ENCODE measurements around the gene ESYT1.
"Not testable (repeated sequence)": the region's sequence is repeated elsewhere in the genome, so short reads cannot be mapped to it uniquely, and the experiment has no call there.

Gene ESYT1

GRCh38 chr12:56154818-56155217 lies 26.8 kb downstream of the ESYT1 start:
- ATAC-seq (no peak), DNase-seq (ENCODE audit: low spot score in 2 of 2) (no peak)
- Mint-ChIP-seq H3K36me3 (peaks cover 82% of the 10 kb centered on the region), H3K27ac (peak overlapping the region; percentile 98), H3K4me3 (no peak overlapping the region), H3K9me3 (no peaks in the 10 kb centered on the region), H3K4me1 (peaks cover 77% of the 10 kb centered on the region)

- Mint-ChIP-seq H3K9me3 (no peaks in the 10 kb centered on the region), H3K27ac (peak overlapping the region; percentile 98), H3K36me3 (peaks cover 82% of the 10 kb centered on the region), H3K4me3 (peak overlapping the region; percentile 6), H3K4me1 (peaks cover 79% of the 10 kb centered on the region)
- no peak for DNase-seq (ENCODE audit: low spot score in 2 of 2)
- ATAC-seq: no peak
These were observed 27.3 kb downstream of the ESYT1 start for GRCh38 chr12:56155256-56155845.

- not testable (repeated sequence) for ATAC-seq; DNase-seq (ENCODE audit: low spot score in 2 of 2); H3K9me3 Mint-ChIP-seq
- Mint-ChIP-seq H3K36me3 (peaks cover 82% of the 10 kb centered on the region), H3K27ac (peak overlapping the region; percentile 98), H3K4me1 (peaks cover 79% of the 10 kb centered on the region), H3K4me3 (peak overlapping the region; percentile 97)
These were observed 28.6 kb downstream of the ESYT1 start for GRCh38 chr12:56156464-56157200.

GRCh38 chr12:56157201-56158028 lies 29.3 kb downstream of the ESYT1 start:
- Mint-ChIP-seq H3K27ac (peak overlapping the region; percentile 98), H3K9me3 (no peaks in the 10 kb centered on the region), H3K36me3 (peaks cover 83% of the 10 kb centered on the region), H3K4me3 (peak overlapping the region; percentile 97), H3K4me1 (peaks cover 81% of the 10 kb centered on the region)
- DNase-seq (ENCODE audit: low spot score in 2 of 2): peak in 1 of 2 donors; percentile 79
- peak; percentile 56 for ATAC-seq

- no peaks in the 10 kb centered on the region for H3K9me3 Mint-ChIP-seq
- peaks cover 77% of the 10 kb centered on the region for H3K4me1 Mint-ChIP-seq
- DNase-seq (ENCODE audit: low spot score in 2 of 2): peak; percentile 74 to 93
- H3K4me3 Mint-ChIP-seq: peak within 1 kb of the TSS; percentile 97
- peak within 1 kb of the TSS; percentile 98 for H3K27ac Mint-ChIP-seq
- peak; percentile 92 for ATAC-seq
- H3K36me3 Mint-ChIP-seq: peaks cover 91% of the 10 kb centered on the region
These were observed 30.2 kb downstream of the ESYT1 start, which contains the start of gene MYL6 for GRCh38 chr12:56158029-56158925. MYL6 (plus strand) TSS chr12:56158359; CDS start chr12:56158402, 43 bp downstream.

- ATAC-seq (no peak), DNase-seq (ENCODE audit: low spot score in 2 of 2) (no peak)
- peaks cover 98% of the 10 kb centered on the region for H3K36me3 Mint-ChIP-seq
- peak overlapping the region; percentile 97 for H3K4me3 Mint-ChIP-seq
- peaks cover 70% of the 10 kb centered on the region for H3K4me1 Mint-ChIP-seq
- peak overlapping the region; percentile 98 for H3K27ac Mint-ChIP-seq
- H3K9me3 Mint-ChIP-seq: no peaks in the 10 kb centered on the region
These were observed 30.9 kb downstream of the ESYT1 start for GRCh38 chr12:56158926-56159461.

- Mint-ChIP-seq H3K27ac (peak overlapping the region; percentile 98), H3K36me3 (peaks cover 100% of the 10 kb centered on the region), H3K9me3 (no peaks in the 10 kb centered on the region), H3K4me1 (peaks cover 72% of the 10 kb centered on the region), H3K4me3 (peak overlapping the region; percentile 97)
- DNase-seq (ENCODE audit: low spot score in 2 of 2): no peak
- ATAC-seq: no peak
These were observed 31.6 kb downstream of the ESYT1 start for GRCh38 chr12:56159482-56160192.

- Mint-ChIP-seq H3K4me3 (peak overlapping the region; percentile 97), H3K36me3 (peaks cover 100% of the 10 kb centered on the region), H3K4me1 (peaks cover 67% of the 10 kb centered on the region), H3K9me3 (no peaks in the 10 kb centered on the region), H3K27ac (peak overlapping the region; percentile 98)
- DNase-seq (ENCODE audit: low spot score in 2 of 2) (peak in 1 of 2 donors; percentile 34), ATAC-seq (peak; percentile 60)
These were observed 32.2 kb downstream of the ESYT1 start for GRCh38 chr12:56160193-56160763.

- Mint-ChIP-seq H3K4me1 (peaks cover 63% of the 10 kb centered on the region), H3K9me3 (no peaks in the 10 kb centered on the region), H3K4me3 (peak overlapping the region; percentile 97), H3K36me3 (peaks cover 100% of the 10 kb centered on the region), H3K27ac (peak overlapping the region; percentile 98)
- no peak for DNase-seq (ENCODE audit: low spot score in 2 of 2)
- no peak for ATAC-seq
These were observed 33.0 kb downstream of the ESYT1 start for GRCh38 chr12:56160894-56161689.

GRCh38 chr12:56161690-56162351 lies 33.8 kb downstream of the ESYT1 start:
- Mint-ChIP-seq H3K36me3 (peaks cover 100% of the 10 kb centered on the region), H3K9me3 (no peaks in the 10 kb centered on the region), H3K4me1 (peaks cover 63% of the 10 kb centered on the region), H3K4me3 (peak overlapping the region; percentile 97), H3K27ac (peak overlapping the region; percentile 98)
- DNase-seq (ENCODE audit: low spot score in 2 of 2) (no peak), ATAC-seq (no peak)

GRCh38 chr12:56162468-56163290 lies 34.6 kb downstream of the ESYT1 start:
- DNase-seq (ENCODE audit: low spot score in 2 of 2) (no peak), ATAC-seq (no peak)
- Mint-ChIP-seq H3K27ac (peak overlapping the region; percentile 98), H3K9me3 (no peaks in the 10 kb centered on the region), H3K4me3 (no peak overlapping the region), H3K36me3 (peaks cover 100% of the 10 kb centered on the region), H3K4me1 (peaks cover 55% of the 10 kb centered on the region)
